Measurements from ENCODE around the gene ASTN1.

Gene ASTN1

GRCh38 chr1:177173976-177174375 is 9.5 kb upstream of the ASTN1 start:
- no peaks in the 10 kb centered on the region for H3K36me3 Mint-ChIP-seq
- H3K27ac Mint-ChIP-seq = no peak overlapping the region
- H3K4me3 Mint-ChIP-seq = no peak overlapping the region
- no peaks in the 10 kb centered on the region for H3K4me1 Mint-ChIP-seq
- DNase-seq (ENCODE audit: low spot score in 2 of 2) (no peak), ATAC-seq (no peak)
- peaks cover 4% of the 10 kb centered on the region for H3K9me3 Mint-ChIP-seq

- no peaks in the 10 kb centered on the region for H3K36me3 Mint-ChIP-seq
- DNase-seq (ENCODE audit: low spot score in 2 of 2) (no peak), ATAC-seq (no peak)
- H3K9me3 Mint-ChIP-seq = no peaks in the 10 kb centered on the region
- no peaks in the 10 kb centered on the region for H3K4me1 Mint-ChIP-seq
- no peak overlapping the region for H3K27ac Mint-ChIP-seq
- no peak overlapping the region for H3K4me3 Mint-ChIP-seq
Measured at GRCh38 chr1:177172866-177173265, 8.4 kb upstream of the ASTN1 start.

GRCh38 chr1:177172272-177172671 is 7.8 kb upstream of the ASTN1 start:
- H3K4me1 Mint-ChIP-seq = no peaks in the 10 kb centered on the region
- no peak overlapping the region for H3K4me3 Mint-ChIP-seq
- no peak overlapping the region for H3K27ac Mint-ChIP-seq
- H3K9me3 Mint-ChIP-seq = no peaks in the 10 kb centered on the region
- no peak for DNase-seq (ENCODE audit: low spot score in 2 of 2)
- ATAC-seq = no peak
- no peaks in the 10 kb centered on the region for H3K36me3 Mint-ChIP-seq

- ATAC-seq = no peak
- H3K9me3 Mint-ChIP-seq = no peaks in the 10 kb centered on the region
- H3K36me3 Mint-ChIP-seq = no peaks in the 10 kb centered on the region
- H3K4me1 Mint-ChIP-seq = no peaks in the 10 kb centered on the region
- no peak overlapping the region for H3K27ac Mint-ChIP-seq
- H3K4me3 Mint-ChIP-seq = no peak overlapping the region
- no peak for DNase-seq (ENCODE audit: low spot score in 2 of 2)
Measured at GRCh38 chr1:177171536-177172123, 7.1 kb upstream of the ASTN1 start.

- Mint-ChIP-seq H3K4me3 (no peak within 1 kb of the TSS), H3K9me3 (no peaks in the 10 kb centered on the region), H3K4me1 (no peaks in the 10 kb centered on the region), H3K27ac (no peak within 1 kb of the TSS), H3K36me3 (no peaks in the 10 kb centered on the region)
- no peak for DNase-seq (ENCODE audit: low spot score in 2 of 2)
- no peak for ATAC-seq
Measured at GRCh38 chr1:177170756-177171535, 6.4 kb upstream of the ASTN1 start, which contains the start of gene BRINP2. BRINP2 (plus strand) TSS chr1:177170958; CDS start chr1:177229877, 58,919 bp downstream.

GRCh38 chr1:177165069-177165439 is 542 bp upstream of the ASTN1 start:
- DNase-seq (ENCODE audit: low spot score in 2 of 2) (no peak), ATAC-seq (no peak)
- no peaks in the 10 kb centered on the region for H3K36me3 Mint-ChIP-seq
- H3K4me3 Mint-ChIP-seq = no peak overlapping the region
- H3K4me1 Mint-ChIP-seq = peaks cover 5% of the 10 kb centered on the region
- H3K27ac Mint-ChIP-seq = no peak overlapping the region
- peaks cover 9% of the 10 kb centered on the region for H3K9me3 Mint-ChIP-seq

GRCh38 chr1:177163844-177164379 is 600 bp downstream of the ASTN1 start:
- Mint-ChIP-seq H3K9me3 (peaks cover 9% of the 10 kb centered on the region), H3K4me3 (no peak overlapping the region), H3K27ac (no peak overlapping the region), H3K4me1 (peaks cover 5% of the 10 kb centered on the region), H3K36me3 (no peaks in the 10 kb centered on the region)
- no peak for ATAC-seq
- DNase-seq (ENCODE audit: low spot score in 2 of 2) = no peak

GRCh38 chr1:177162243-177162642 is 2.3 kb downstream of the ASTN1 start:
- DNase-seq (ENCODE audit: low spot score in 2 of 2) (no peak), ATAC-seq (no peak)
- H3K36me3 Mint-ChIP-seq = no peaks in the 10 kb centered on the region
- peaks cover 5% of the 10 kb centered on the region for H3K4me1 Mint-ChIP-seq
- peaks cover 12% of the 10 kb centered on the region for H3K9me3 Mint-ChIP-seq
- no peak overlapping the region for H3K4me3 Mint-ChIP-seq
- H3K27ac Mint-ChIP-seq = no peak overlapping the region

GRCh38 chr1:177146499-177146898 is 18.0 kb downstream of the ASTN1 start:
- no peak for ATAC-seq
- no peak for DNase-seq (ENCODE audit: low spot score in 2 of 2)
- Mint-ChIP-seq H3K27ac (no peak overlapping the region), H3K9me3 (peaks cover 10% of the 10 kb centered on the region), H3K4me3 (no peak overlapping the region), H3K4me1 (no peaks in the 10 kb centered on the region), H3K36me3 (no peaks in the 10 kb centered on the region)

- no peaks in the 10 kb centered on the region for H3K4me1 Mint-ChIP-seq
- H3K4me3 Mint-ChIP-seq = no peak overlapping the region
- H3K27ac Mint-ChIP-seq = no peak overlapping the region
- ATAC-seq (no peak), DNase-seq (ENCODE audit: low spot score in 2 of 2) (no peak)
- no peaks in the 10 kb centered on the region for H3K36me3 Mint-ChIP-seq
- H3K9me3 Mint-ChIP-seq = peaks cover 9% of the 10 kb centered on the region
Measured at GRCh38 chr1:177145106-177146070, 19.1 kb downstream of the ASTN1 start.

- ATAC-seq (no peak), DNase-seq (ENCODE audit: low spot score in 2 of 2) (no peak)
- Mint-ChIP-seq H3K4me3 (no peak overlapping the region), H3K36me3 (no peaks in the 10 kb centered on the region), H3K27ac (no peak overlapping the region), H3K4me1 (no peaks in the 10 kb centered on the region), H3K9me3 (peaks cover 3% of the 10 kb centered on the region)
Measured at GRCh38 chr1:177142791-177143271, 21.7 kb downstream of the ASTN1 start.

- ATAC-seq = no peak
- H3K4me3 Mint-ChIP-seq = no peak overlapping the region
- H3K27ac Mint-ChIP-seq = no peak overlapping the region
- H3K36me3 Mint-ChIP-seq = no peaks in the 10 kb centered on the region
- H3K9me3 Mint-ChIP-seq = peaks cover 3% of the 10 kb centered on the region
- no peaks in the 10 kb centered on the region for H3K4me1 Mint-ChIP-seq
- DNase-seq (ENCODE audit: low spot score in 2 of 2) = no peak
Measured at GRCh38 chr1:177142010-177142409, 22.5 kb downstream of the ASTN1 start.

- ATAC-seq (no peak), DNase-seq (ENCODE audit: low spot score in 2 of 2) (no peak)
- no peaks in the 10 kb centered on the region for H3K4me1 Mint-ChIP-seq
- H3K27ac Mint-ChIP-seq = no peak overlapping the region
- H3K9me3 Mint-ChIP-seq = peaks cover 3% of the 10 kb centered on the region
- H3K4me3 Mint-ChIP-seq = no peak overlapping the region
- H3K36me3 Mint-ChIP-seq = no peaks in the 10 kb centered on the region
Measured at GRCh38 chr1:177138347-177138746, 26.2 kb downstream of the ASTN1 start.

GRCh38 chr1:177137814-177138213 is 26.7 kb downstream of the ASTN1 start:
- Mint-ChIP-seq H3K9me3 (peaks cover 6% of the 10 kb centered on the region), H3K4me3 (no peak overlapping the region), H3K27ac (no peak overlapping the region), H3K36me3 (no peaks in the 10 kb centered on the region), H3K4me1 (no peaks in the 10 kb centered on the region)
- no peak for ATAC-seq
- DNase-seq (ENCODE audit: low spot score in 2 of 2) = no peak

GRCh38 chr1:177135250-177135649 is 29.3 kb downstream of the ASTN1 start:
- Mint-ChIP-seq H3K4me3 (no peak overlapping the region), H3K27ac (no peak overlapping the region), H3K9me3 (peaks cover 3% of the 10 kb centered on the region), H3K4me1 (no peaks in the 10 kb centered on the region), H3K36me3 (no peaks in the 10 kb centered on the region)
- ATAC-seq (no peak), DNase-seq (ENCODE audit: low spot score in 2 of 2) (no peak)
